Measurements from ENCODE around the gene ITPR2.

DNA sequence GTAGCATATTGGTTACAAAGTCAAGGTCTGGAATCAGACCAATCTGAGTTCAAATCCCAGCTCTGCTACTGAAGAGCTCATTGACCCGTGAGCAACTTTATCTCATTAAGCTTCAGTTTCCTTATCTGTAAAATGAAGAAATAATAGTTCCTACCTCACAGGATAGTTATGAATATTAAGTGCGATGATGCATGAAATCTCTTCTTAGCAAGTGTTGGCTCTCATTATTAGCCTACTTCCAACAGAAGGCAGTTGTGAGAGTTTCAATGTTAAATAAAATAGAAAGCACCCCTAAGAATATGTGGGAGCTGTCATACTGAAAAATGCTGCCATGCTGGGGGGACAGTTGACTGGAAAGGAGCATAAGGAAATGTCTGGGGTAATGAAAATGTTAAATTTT lies 39.0 kb upstream of the ITPR2 start:
- TF ChIP-seq, protein P1, sequence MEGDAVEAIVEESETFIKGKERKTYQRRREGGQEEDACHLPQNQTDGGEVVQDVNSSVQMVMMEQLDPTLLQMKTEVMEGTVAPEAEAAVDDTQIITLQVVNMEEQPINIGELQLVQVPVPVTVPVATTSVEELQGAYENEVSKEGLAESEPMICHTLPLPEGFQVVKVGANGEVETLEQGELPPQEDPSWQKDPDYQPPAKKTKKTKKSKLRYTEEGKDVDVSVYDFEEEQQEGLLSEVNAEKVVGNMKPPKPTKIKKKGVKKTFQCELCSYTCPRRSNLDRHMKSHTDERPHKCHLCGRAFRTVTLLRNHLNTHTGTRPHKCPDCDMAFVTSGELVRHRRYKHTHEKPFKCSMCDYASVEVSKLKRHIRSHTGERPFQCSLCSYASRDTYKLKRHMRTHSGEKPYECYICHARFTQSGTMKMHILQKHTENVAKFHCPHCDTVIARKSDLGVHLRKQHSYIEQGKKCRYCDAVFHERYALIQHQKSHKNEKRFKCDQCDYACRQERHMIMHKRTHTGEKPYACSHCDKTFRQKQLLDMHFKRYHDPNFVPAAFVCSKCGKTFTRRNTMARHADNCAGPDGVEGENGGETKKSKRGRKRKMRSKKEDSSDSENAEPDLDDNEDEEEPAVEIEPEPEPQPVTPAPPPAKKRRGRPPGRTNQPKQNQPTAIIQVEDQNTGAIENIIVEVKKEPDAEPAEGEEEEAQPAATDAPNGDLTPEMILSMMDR (conservative IDR thresholded peaks at IDR 0.05; ENCODE audit: low read length), result no peak
- TF ChIP-seq EZH2phosphoT487 (IDR thresholded peaks at IDR 0.05; ENCODE audit: borderline replicate concordance, low read depth, low read length), result no peak
